AG10803 (cell line): ENCODE results near the gene TLR2.
A peak's percentile ranks its signal among the peaks of the same experiment; 100 is the strongest.

Experiments used
- DNase-seq: peaks from one replicate; pipeline ENCODE4 v3.0.0; 2010; ENCODE audit warnings: low read depth
- H3K4me3 ChIP-seq: 2 replicates; pipeline ENCODE4 v1.5.1; 2011; ENCODE audit warnings: mild to moderate bottlenecking, low read length, control low read depth
- CTCF ChIP-seq: conservative IDR thresholded peaks from 2 replicates; pipeline ENCODE4 v1.5.1; 2011; ENCODE audit warnings: mild to moderate bottlenecking, low read length, control low read depth, inconsistent platforms

The TLR2 gene

GRCh38 chr4:153747406-153747955 is 63.4 kb downstream of the TLR2 start:
- no peak for DNase-seq
- no peak overlapping the region for H3K4me3 ChIP-seq
- TF ChIP-seq CTCF, result no peak

GRCh38 chr4:153748378-153748777 is 64.3 kb downstream of the TLR2 start:
- DNase-seq, result peak; percentile 54
- no peak overlapping the region for H3K4me3 ChIP-seq
- no peak for TF ChIP-seq CTCF

- no peak overlapping the region for H3K4me3 ChIP-seq
- TF ChIP-seq CTCF, result peak; percentile 76
- peak; percentile 65 for DNase-seq
Measured at GRCh38 chr4:153750197-153750817, 66.2 kb downstream of the TLR2 start.

GRCh38 chr4:153755186-153755585 is 71.1 kb downstream of the TLR2 start:
- no peak for TF ChIP-seq CTCF
- no peak for DNase-seq
- H3K4me3 ChIP-seq, result no peak overlapping the region
